ACHN (cell line): Measurements from ENCODE around the gene RRAGC.
"Not testable (repeated sequence)": the region's sequence is repeated elsewhere in the genome, so short reads cannot be mapped to it uniquely, and the experiment has no call there.

Source experiments
- DNase-seq: peaks from one replicate; pipeline ENCODE4 v3.0.0-alpha.2; 2015
- in situ Hi-C: cut with HindIII; loops from 2 replicates; pipeline ENCODE4 v1.10.0; 2017; ENCODE audit warnings: low sequenced_read_pairs, low pct_ligation_motif_present, low pct_unique_long_range_greater_than_20kb

The RRAGC gene

DNA sequence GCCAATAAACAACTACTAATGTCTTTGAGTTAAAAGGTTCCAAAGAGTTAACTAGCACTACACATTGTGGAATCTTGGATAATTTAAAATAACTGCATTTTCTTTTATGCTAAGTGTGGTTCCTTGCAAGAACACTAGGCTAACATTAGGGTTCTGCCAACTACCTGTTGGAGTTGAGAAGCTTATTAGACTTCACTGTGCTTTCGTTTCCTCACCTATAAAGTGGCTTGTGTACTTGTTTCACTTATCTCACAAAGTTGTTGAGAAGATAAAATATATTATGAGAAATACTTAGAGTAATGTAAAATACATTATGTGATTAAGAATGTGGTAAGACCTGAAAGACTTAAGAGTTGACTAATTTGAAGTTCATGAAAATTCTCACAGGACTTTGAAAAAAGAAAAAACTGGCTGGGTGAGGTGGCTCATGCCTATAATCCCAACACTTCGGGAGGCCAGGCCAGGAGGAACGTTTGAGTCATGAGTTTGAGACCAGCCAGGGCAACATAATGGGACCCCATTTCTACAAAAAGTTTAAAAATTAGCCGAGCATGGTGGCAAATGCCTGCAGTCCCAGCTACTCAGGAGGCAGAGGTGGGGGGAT, 5.6 kb upstream of the RRAGC start:
- in situ Hi-C loops = no loop called here
- DNase-seq = no peak

DNA sequence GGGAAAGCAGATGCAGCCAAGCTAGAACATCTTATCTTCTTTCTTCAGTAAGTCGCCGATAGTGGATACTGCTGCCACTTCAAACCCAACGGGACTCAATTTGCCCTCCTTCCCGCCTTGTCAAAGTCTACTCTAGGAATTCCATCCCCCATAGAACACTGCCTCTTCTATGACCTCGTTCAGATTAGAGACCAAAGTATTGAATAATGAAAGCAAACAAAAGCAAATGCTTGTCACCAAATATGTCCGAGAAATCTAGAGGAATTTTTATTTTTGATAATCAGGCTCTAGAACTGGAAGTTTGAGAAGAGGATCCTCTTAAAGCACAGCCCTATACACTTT, 853 bp upstream of the RRAGC start:
- peak; percentile 7 for DNase-seq
- in situ Hi-C loops = no loop called here

DNA sequence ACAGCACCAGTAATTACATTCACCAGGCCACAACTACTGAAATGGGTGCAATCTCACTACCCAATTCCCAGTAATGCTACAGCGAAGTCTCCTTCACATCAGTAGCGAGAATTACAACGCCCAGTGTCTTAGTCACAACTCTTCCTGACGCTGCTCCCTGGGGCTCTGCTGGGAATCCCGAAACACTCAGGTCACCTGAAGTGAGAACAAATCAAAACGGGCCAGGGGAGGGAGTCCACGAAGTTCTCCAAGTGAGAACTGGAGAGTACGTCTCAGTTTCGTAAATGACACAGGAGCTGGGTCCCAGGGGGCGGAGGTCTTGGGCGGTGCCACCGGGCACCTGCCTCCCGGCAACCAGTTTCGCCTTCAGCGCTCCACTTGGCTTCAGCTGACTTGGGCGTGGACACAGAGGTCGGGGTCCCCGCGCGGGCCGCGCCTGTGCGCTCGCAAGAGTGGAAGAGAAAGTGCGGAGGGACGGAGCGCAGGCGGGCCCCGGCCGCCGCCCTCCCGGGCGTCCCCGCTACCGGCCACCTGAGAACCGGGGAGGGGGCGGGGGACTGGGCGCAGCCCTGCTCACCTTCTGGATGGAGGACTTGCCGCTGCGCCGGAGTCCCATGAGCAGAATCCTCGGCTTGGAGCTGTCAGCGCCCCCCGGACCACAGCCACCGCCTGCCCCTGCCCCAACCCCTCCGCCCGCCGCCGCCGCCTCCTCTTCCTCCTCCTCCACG, 575 bp downstream of the RRAGC start:
- peak; percentile 52 for DNase-seq
- in situ Hi-C loops = no loop called here

DNA sequence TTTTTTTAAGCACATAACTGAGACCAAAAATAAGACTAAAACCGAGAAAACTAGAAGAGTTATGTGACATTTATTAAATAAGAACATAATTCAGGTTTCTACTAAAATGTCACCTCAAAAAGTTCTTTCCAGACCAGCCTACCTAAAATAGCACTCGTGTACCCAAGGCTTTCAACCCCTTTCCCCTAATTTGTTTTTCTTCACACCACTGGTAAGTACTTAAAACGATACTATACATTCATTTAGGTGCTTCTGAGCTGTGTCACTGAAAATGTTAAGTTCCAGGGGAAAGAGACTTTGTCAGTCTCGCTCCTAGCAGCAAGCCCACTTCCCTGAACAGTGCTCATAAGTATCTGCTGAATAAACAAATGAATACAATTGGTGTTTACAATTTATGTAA, 6.8 kb downstream of the RRAGC start:
- in situ Hi-C loops = no loop called here

DNA sequence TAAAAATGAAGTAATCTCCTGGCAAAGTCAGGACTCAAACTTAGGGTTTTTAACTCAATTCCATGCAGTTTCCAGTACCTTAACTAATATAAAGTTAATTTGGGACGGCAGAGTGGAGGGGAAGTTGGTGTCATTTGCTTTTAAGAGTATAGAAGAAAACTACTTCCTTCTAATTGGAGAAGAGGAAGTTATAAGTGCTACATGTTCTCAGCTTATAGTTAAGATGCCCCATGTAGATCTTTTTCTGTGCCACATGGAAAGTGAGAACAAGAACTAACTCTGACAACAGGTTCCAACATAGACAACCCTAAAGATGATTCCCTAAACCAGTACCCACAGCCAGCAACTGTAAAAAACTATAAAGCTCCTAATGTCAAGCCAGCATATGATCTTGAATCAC, 11.5 kb downstream of the RRAGC start:
- DNase-seq = no peak
- in situ Hi-C loops = no loop called here

More for the DNA sequence above, 6.8 kb downstream of the RRAGC start:
- DNase-seq = no peak

DNA sequence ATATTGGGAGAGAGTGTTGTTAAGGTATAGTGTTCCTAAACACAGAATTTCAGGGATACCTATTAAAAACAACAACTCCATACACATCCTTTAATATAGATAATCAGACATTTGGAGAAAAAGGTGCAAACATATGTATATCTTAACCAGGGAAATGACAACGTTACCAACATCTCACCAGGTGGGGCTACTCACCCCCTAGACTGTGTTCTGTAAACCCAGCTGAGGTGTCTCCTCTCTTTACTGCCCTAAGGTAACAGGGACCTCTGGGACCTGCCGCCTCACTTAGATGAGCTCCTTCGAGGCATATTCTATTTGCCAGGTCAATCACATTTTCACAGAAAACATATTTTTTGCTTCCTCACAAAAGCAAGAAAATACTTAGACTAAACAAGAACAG, 13.4 kb downstream of the RRAGC start:
- in situ Hi-C loops = no loop called here
- no peak for DNase-seq

DNA sequence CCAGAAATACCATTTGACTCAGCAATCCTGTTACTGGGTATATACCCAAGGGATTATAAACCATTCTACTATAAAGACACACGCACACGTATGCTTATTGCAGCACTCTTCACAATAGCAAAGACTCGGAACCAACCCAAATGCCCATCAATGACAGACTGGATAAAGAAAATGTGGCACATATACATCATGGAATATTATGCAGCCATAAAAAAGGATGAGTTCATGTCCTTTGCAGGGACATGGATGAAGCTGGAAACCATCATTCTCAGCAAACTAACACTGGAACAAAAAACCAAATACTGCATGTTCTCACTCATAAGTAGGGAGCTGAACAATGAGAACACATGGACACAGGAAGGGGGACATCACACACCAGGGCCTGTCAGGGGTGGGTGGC, 14.5 kb downstream of the RRAGC start:
- DNase-seq, in situ Hi-C loops: not testable (repeated sequence)

DNA sequence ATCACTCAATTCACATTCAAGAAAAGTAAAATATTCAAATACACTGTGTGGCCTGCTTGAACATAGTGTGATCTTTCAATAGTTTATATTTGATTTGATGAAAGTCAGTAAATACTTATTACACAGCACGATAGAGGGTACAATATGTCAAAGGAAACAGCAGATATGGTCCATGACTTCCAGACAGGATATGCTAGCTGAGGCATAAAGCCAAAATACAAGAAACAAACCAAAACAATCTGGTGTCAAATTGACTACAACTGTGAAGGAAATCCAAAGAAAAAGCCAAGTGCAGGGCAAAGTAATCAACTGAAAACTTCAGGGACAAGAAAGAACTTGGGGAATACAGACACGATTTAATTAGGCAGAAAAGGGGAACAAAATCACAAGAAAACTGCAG, 19.3 kb downstream of the RRAGC start:
- in situ Hi-C loops = no loop called here
- no peak for DNase-seq

DNA sequence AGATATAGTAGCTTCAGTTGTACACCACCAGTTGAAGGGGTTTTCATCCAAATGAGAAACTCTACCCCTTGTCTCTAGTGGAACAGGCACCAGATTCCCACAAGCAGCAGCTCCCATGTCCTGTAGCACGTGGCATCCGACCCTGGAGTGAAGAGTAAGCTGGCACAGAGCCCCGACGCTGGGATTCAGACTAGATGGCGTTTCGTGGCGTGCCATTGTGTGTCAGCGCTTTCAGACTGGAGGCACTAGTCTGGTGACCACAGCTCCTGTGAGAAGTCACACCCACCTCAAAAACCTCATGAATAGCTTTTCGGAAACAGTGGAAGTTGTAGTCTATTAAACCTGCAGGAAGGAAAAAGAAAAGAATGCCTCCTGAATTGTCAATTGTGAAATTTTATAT, 20.2 kb downstream of the RRAGC start:
- in situ Hi-C loops = no loop called here
- DNase-seq = no peak

DNA sequence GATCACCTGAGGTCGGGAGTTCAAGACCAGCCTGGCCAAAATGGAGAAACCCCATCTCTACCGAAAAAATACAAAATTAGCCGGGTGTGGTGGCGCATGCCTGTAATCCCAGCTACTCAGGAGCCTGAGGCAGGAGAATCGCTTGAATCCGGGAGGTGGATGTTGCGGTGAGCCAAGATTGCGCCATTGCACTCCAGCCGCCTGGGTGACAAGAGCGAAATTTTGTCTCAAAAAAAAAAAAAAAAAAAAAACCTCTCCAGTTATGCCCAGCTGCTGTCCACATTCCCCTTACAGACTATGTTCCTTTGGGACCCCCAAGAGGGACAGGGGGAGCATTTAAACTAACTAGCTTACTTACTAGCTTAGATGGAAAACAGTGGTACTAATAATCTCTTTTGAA, 23.3 kb downstream of the RRAGC start:
- DNase-seq, in situ Hi-C loops: not testable (repeated sequence)

DNA sequence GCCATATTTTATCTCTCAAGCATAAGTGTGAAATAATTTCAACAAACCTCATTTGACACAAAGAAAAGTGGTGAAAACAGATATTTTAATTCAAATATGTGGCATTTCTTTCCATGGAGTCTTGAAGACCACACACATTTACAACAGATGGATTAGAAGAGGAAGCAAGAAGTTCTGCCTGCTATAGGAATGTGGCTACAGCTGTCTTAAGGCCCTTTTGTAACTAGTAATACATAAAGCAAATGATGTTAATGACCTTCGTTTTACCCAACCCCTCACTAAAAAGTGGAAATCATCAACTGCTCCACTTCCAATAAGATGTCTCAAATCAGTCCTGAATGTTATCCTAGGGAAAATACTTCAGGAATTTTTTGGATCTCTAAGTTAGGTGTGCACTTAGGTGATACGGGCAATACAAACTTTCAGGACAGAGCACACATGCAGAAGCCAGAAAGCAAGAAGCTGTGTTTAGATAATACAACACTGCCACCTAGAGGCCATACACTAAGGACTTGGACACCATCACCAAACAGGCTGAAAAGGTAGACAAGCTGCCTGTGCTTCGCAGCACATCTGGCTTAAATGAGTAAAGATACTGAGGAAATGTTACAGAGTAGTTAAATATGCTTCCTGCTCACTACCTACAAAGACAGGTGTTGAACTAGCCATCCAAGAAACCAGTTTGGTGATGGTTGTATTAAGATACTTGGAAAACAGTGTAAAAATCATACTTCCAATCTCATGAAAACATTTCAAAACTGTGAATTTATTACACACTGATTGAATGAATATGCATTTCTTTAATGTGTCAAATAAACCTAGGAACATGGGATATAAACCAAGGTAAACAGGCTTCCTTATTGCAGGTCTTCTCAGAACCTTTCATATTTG, 24.4 kb downstream of the RRAGC start:
- in situ Hi-C loops = no loop called here
- peak; percentile 74 for DNase-seq

DNA sequence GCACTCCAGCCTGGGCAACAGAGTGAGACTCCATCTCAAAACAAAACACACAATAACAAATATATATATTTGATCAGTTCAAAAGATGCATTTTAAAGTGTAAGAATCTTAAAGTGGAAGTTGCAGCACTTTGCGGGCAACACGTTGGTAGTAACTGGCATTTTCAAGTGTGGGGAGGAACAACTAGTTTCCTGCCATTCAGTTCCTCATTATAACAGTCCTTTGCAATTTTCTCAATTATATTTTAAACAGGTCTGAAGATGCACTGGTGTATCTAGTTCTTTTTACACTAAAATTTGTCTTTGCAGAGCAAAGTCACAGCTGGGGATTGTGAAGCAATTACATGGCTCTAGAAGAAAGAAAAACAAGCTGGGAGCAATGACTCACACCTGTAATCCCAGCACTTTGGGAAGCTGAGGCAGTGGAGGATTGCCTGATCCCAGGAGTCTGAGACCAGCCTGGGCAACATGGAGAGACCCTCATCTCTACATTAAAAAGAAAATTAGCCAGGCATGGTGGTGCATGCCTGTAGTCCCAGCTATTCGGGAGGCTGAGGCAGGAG, 25.3 kb downstream of the RRAGC start:
- in situ Hi-C loops = no loop called here

DNA sequence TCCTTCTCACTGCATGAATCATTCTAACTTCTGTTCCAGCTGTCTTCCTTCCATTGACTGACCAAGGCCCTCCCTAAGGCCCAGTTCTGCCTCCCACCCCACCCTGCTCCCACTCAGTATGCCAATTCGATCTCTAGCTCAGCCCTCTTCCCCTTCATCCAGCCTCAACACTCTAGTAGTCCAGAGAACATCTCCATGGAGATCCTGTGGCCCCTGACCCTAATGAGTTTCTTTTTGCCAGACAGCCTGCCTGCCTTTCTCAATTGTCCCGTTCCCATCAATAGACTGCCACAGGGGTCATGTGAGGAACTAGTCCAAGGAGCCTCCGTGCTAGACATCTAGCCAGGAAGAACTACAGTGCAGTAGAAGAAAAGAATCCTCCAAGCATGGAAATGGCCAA, 26.4 kb downstream of the RRAGC start:
- in situ Hi-C loops = no loop called here
- no peak for DNase-seq

More for the DNA sequence above, 25.3 kb downstream of the RRAGC start:
- DNase-seq = no peak

DNA sequence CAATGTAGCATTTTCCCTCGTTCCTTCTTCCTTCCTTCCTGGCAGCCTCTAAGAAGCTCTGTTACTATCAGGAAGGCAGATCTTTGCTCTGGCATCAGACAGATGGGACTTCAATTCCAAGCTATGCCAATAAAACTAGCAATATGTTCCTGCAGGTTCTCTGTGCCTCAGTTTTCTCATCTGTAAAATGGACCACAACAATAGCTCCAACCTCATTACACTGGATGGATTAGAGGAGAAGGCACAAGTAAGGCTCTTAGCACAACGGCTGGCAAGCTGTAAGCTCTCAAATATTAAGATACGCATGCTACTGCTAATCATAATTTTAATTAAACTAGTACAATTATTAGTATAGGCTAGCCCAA, 27.2 kb downstream of the RRAGC start:
- in situ Hi-C loops = no loop called here
- no peak for DNase-seq

DNA sequence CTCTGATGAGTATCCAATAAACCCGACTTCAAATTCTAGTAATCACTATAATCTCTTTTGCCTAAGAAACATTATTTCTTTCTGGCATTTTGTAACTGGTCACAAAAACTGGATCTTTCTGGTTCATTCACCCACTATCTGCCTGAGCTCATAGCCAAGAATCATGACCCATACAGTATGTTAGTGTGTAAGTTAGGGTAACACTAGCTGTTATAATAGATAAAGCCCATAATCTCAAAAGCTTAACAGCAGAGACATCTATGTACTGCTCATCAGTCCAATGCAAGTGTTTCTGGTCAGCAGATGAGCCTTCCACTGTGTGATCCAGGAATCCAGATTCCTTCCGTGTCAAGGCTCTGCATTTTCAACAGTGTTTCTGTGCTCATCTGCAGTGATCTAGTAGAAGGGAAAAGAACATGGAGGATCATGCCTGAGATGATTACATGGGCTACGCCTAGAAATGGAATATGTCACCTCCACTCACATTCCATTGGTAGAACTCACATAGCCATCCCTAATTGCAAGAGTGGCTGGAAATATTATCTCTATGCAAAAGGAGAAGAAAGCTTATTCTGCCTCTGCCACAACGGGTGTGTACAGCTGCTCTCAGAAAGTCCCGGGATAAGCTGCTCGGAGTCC, 27.7 kb downstream of the RRAGC start:
- DNase-seq = no peak
- in situ Hi-C loops = no loop called here

DNA sequence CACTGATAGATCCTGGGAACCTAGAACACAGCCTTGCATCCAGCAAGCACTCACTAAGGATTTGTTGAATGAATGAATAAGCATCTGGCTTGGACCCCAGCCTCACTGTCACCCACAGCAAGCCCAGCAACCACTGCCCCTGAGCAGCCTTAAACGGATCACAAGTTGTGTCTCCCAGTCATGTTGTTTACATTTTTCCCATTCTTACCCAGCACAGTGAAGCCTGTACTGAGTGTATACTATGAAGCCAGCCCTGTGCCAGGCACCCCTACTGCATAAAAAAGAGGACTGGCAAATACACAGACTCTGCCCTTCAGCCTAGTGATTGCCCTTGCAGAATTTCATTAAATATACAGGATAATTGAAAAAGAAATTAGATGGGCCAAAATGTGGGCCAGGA, 30.2 kb downstream of the RRAGC start:
- in situ Hi-C loops = no loop called here
- DNase-seq = no peak

DNA sequence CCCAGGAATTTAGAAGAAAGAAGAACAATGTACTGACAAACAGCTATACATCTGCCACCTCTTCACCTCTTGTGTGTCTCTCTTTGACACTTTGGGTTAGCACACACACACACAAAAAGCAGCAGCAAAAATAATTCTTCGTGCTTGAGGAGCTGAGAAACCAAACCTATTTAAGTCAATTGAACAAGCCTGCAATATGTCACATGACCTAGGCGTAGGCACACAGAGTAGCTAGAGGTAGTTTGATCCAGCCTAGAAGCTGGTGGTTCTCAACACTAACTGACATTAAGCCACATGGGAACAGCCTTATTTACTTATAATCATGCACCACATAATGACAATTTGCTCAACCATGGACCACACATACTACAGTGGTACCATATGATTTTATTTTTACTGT, 32.3 kb downstream of the RRAGC start:
- DNase-seq = no peak
- in situ Hi-C loops = no loop called here

DNA sequence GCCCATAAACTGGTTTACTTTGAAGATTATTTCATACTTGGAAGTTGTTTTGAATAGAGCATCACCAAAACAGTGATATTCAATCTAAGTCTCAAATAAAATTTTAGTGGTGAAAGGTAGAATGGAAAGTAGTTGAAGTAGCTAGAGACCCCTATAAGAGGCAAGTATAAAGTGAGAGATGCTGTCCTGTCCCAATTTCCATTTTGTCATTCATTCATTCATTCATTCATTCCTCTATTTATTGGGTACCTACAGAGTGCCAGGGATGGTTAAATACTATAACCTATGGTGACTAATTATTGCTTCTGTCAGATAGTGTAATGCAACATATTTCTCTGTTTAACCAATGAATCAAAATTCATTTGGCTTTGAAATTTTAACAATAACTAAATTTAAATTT, 32.7 kb downstream of the RRAGC start:
- no peak for DNase-seq
- in situ Hi-C loops = no loop called here

DNA sequence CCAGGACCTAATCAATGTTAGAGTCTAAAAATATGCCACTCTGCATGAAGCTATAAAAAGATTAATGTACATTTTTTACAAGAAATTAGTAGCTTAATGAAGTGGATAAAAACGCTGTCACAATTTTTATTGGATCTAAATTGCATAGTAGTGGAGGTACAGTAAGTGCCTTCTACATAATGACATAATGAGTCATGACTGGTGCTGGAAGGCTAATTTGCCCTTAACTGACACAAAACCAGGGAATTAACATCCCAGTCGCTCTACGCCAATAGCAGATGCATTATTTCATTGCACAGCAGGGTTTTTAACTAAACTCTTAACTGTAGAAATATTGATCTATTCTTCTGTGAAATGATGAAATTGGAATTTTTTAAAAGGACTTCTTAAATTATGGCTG, 33.3 kb downstream of the RRAGC start:
- no peak for DNase-seq
- in situ Hi-C loops = no loop called here
